IPS DF 19.7 (cell line): ENCODE data around the gene ARHGDIA.
"Not testable (repeated sequence)": the region's sequence is repeated elsewhere in the genome, so short reads cannot be mapped to it uniquely, and the experiment has no call there.

ENCODE experiments used
- DNase-seq: peaks from one replicate; pipeline ENCODE4 v3.0.0-alpha.2; 2013; ENCODE audit warnings: low read depth, low spot score

ARHGDIA gene

GRCh38 chr17:81870981-81871386 lies at the start of gene ARHGDIA:
Gene ARHGDIA, minus strand, starts transcription at chr17:81871337. Its CDS starts 1,407 bp downstream, at chr17:81869930.
- no peak for DNase-seq

- DNase-seq = no peak
Observed at GRCh38 chr17:81918832-81919545, 47.9 kb upstream of the ARHGDIA start.

- not testable (repeated sequence) for DNase-seq
Observed at GRCh38 chr17:81918333-81918669, 47.2 kb upstream of the ARHGDIA start.

GRCh38 chr17:81917565-81918332 lies 46.6 kb upstream of the ARHGDIA start, which contains the start of gene SIRT7:
Gene SIRT7, minus strand, starts transcription at chr17:81918176. Its CDS starts 45 bp downstream, at chr17:81918131.
- no peak for DNase-seq

GRCh38 chr17:81916234-81917001 lies 45.3 kb upstream of the ARHGDIA start:
- DNase-seq = no peak

GRCh38 chr17:81915331-81915730 lies 44.2 kb upstream of the ARHGDIA start:
- no peak for DNase-seq

- DNase-seq = no peak
Observed at GRCh38 chr17:81914103-81914850, 43.1 kb upstream of the ARHGDIA start.

GRCh38 chr17:81913394-81914102 lies 42.4 kb upstream of the ARHGDIA start:
- no peak for DNase-seq

GRCh38 chr17:81912441-81913309 lies 41.5 kb upstream of the ARHGDIA start:
- no peak for DNase-seq

- DNase-seq = no peak
Observed at GRCh38 chr17:81911969-81912368, 40.8 kb upstream of the ARHGDIA start.

GRCh38 chr17:81911277-81911961 lies 40.3 kb upstream of the ARHGDIA start, which contains the start of gene PCYT2:
Gene PCYT2, minus strand, starts transcription at chr17:81911399. Its CDS starts 44 bp downstream, at chr17:81911355.
- DNase-seq = no peak

- DNase-seq = no peak
Observed at GRCh38 chr17:81910840-81911276, 39.7 kb upstream of the ARHGDIA start.

- no peak for DNase-seq
Observed at GRCh38 chr17:81909966-81910839, 39.1 kb upstream of the ARHGDIA start.

- no peak for DNase-seq
Observed at GRCh38 chr17:81909231-81909630, 38.1 kb upstream of the ARHGDIA start.

GRCh38 chr17:81908793-81909192 lies 37.7 kb upstream of the ARHGDIA start:
- DNase-seq = no peak

GRCh38 chr17:81907219-81908145 lies 36.3 kb upstream of the ARHGDIA start:
- DNase-seq = no peak
